HG03558 (cell line): ENCODE measurements around the gene FAM98C.

Experiments
- ATAC-seq: cut with Tn5 transposase; IDR thresholded peaks from one replicate; pipeline ENCODE4 v1.9.1; 2021; ENCODE audit warnings: moderate number of reproducible peaks; ENCODE audit not compliant: unreplicated experiment; ENCODE audit errors: extremely low read depth

The FAM98C gene

GRCh38 chr19:38449518-38449917, 46.6 kb downstream of the FAM98C start:
- ATAC-seq: no peak

- ATAC-seq: no peak
Measured at GRCh38 chr19:38451036-38451435, 48.1 kb downstream of the FAM98C start.

- no peak for ATAC-seq
Measured at GRCh38 chr19:38451629-38452028, 48.7 kb downstream of the FAM98C start.

- ATAC-seq: no peak
Measured at GRCh38 chr19:38452430-38453366, 49.8 kb downstream of the FAM98C start.

- ATAC-seq: no peak
Measured at GRCh38 chr19:38453596-38453995, 50.7 kb downstream of the FAM98C start.

DNA sequence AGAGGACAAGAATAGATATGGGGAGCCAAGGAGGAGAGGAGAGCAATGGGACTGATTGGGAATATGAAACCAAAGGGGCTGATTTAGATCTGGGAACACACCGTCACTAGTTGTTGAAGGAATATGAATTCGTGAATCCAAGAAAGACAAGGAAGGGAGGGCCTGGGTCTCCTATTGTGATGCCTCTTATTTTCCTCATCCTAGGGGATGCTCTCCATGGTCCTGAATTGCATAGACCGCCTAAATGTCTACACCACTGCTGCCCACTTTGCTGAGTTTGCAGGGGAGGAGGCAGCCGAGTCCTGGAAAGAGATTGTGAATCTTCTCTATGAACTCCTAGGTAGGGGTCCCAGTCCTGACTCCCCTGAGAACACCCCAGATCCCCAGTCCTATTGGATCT, 52.1 kb downstream of the FAM98C start:
- ATAC-seq: no peak

GRCh38 chr19:38457202-38457601, 54.3 kb downstream of the FAM98C start:
- ATAC-seq: no peak

DNA sequence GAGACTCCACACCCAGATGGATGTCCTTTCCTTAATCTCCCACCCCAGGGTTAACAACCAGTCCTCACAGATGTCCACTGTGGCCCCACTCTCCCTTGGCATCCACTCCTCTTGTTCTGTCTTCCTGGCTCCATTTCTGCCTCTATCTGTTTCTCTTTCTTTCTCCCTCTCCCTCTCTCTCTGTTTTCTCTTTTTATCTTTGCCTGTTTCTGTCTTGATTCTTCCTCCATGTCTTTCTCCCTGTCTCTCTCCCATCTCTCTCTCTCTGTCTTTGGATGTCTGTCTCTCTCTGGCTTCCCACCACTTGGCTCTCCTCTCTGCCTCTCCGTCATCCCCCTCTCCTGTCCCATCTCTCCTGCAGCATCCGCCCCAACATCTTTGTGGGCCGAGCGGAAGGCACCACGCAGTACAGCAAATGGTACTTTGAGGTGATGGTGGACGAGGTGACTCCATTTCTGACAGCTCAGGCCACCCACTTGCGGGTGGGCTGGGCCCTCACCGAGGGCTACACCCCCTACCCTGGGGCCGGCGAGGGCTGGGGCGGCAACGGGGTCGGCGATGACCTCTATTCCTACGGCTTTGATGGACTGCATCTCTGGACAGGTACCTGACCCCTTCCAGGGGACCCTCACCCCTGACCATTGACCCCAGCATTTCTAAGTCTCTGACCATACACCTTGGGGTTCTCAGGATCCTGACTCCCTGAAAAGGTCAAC, 55.0 kb downstream of the FAM98C start:
- ATAC-seq: no peak
